Neural cell (in vitro differentiated cells): ENCODE measurements around the gene EPS8L2. TPM values are rescaled to one million over a fixed set of nuclear protein-coding genes. Genes with fewer than 3 reads are reported as not detected.

Experiments
- H2AFZ ChIP-seq: fragments of 200-600, 300-800 bp; sonication (generic), shearing (Covaris generic); 2 replicates; pipeline ENCODE4 v1.6.0; 2014; ENCODE audit warnings: low read depth, mild to moderate bottlenecking, antibody characterized with exemption, low read length, moderate library complexity
- H3F3A ChIP-seq: fragments of 200-600 bp; shearing (Covaris generic); 2 replicates; pipeline ENCODE4 v1.6.1; 2016; ENCODE audit warnings: mild to moderate bottlenecking, moderate library complexity, mixed read lengths, antibody characterized with exemption, low read length; ENCODE audit not compliant: insufficient read depth, poor library complexity, severe bottlenecking
- H3K27ac ChIP-seq: fragments of 200-600, 300-800 bp; sonication (generic), shearing (Covaris generic); 2 replicates; pipeline ENCODE4 v1.5.1; 2014; ENCODE audit warnings: mild to moderate bottlenecking, low read length, moderate library complexity
- H3K27me3 ChIP-seq: fragments of 300-800, 200-600 bp; sonication (generic), shearing (Covaris generic); 2 replicates; pipeline ENCODE4 v1.6.0; 2014; ENCODE audit warnings: mild to moderate bottlenecking, low read depth, low read length, moderate library complexity; ENCODE audit not compliant: insufficient read depth
- H3K36me3 ChIP-seq: fragments of 300-800, 200-600 bp; sonication (generic), shearing (Covaris generic); 2 replicates; pipeline ENCODE4 v1.5.1; 2014; ENCODE audit warnings: mild to moderate bottlenecking, antibody characterized with exemption, low read length, moderate library complexity; ENCODE audit not compliant: insufficient read depth
- H3K4me2 ChIP-seq: fragments of 300-800, 200-600 bp; sonication (generic), shearing (Covaris generic); 2 replicates; pipeline ENCODE4 v1.6.0; 2014; ENCODE audit warnings: mild to moderate bottlenecking, low read length
- H3K4me3 ChIP-seq: fragments of 300-800, 200-600 bp; sonication (generic), shearing (Covaris generic); 2 replicates; pipeline ENCODE4 v1.5.1; 2014; ENCODE audit warnings: mild to moderate bottlenecking, low read length, moderate library complexity
- H3K79me2 ChIP-seq: fragments of 200-600 bp; shearing (Covaris generic); replicated peaks from 2 replicates; pipeline ENCODE4 v1.6.0; 2014; ENCODE audit warnings: mild to moderate bottlenecking, low read length, moderate library complexity; ENCODE audit not compliant: insufficient read depth
- H3K9ac ChIP-seq: fragments of 300-800, 200-600 bp; sonication (generic), shearing (Covaris generic); 2 replicates; pipeline ENCODE4 v1.6.1; 2016; ENCODE audit warnings: mild to moderate bottlenecking, low read length, mixed read lengths
- H3K9me2 ChIP-seq: fragments of 200-600 bp; shearing (Covaris generic); 2 replicates; pipeline ENCODE4 v1.6.1; 2016; ENCODE audit warnings: mild to moderate bottlenecking, low read length, mixed read lengths; ENCODE audit not compliant: insufficient read depth
- H3K9me3 ChIP-seq: fragments of 200-600, 300-800 bp; sonication (generic), shearing (Covaris generic); 2 replicates; pipeline ENCODE4 v1.6.1; 2016; ENCODE audit warnings: mild to moderate bottlenecking, mixed run types, low read length, moderate library complexity, mixed read lengths
- H4K20me1 ChIP-seq: fragments of 200-600 bp; shearing (Covaris generic); 2 replicates; pipeline ENCODE4 v1.6.1; 2016; ENCODE audit warnings: mild to moderate bottlenecking, mixed run types; ENCODE audit not compliant: insufficient read depth
- EP300 ChIP-seq: fragments of 450-650 bp; conservative IDR thresholded peaks from 2 replicates; pipeline ENCODE4 v1.6.1; 2014; ENCODE audit warnings: antibody characterized with exemption, mild to moderate bottlenecking, moderate library complexity; ENCODE audit not compliant: poor library complexity, severe bottlenecking
- EZH2 ChIP-seq: fragments of 200-600, 300-800 bp; shearing (Covaris generic), sonication (generic); IDR thresholded peaks from 2 replicates; pipeline ENCODE4 v1.6.1; 2014; ENCODE audit warnings: antibody characterized with exemption, low read length, borderline replicate concordance, mild to moderate bottlenecking; ENCODE audit not compliant: insufficient read depth, poor library complexity, severe bottlenecking
- MXI1 ChIP-seq: fragments of 450-650 bp; conservative IDR thresholded peaks from 2 replicates; pipeline ENCODE4 v1.6.1; 2014; ENCODE audit warnings: antibody characterized with exemption, mild to moderate bottlenecking; ENCODE audit not compliant: poor library complexity, severe bottlenecking
- POLR2AphosphoS5 ChIP-seq: IDR thresholded peaks from 2 replicates; pipeline ENCODE4 v1.6.1; 2012
- RAD21 ChIP-seq: fragments of 450-650 bp; conservative IDR thresholded peaks from 2 replicates; pipeline ENCODE4 v1.6.1; 2014; ENCODE audit warnings: antibody characterized with exemption, mild to moderate bottlenecking, moderate library complexity
- REST ChIP-seq: IDR thresholded peaks from 2 replicates; pipeline ENCODE4 v1.6.1; 2012; ENCODE audit warnings: borderline replicate concordance
- SMC3 ChIP-seq: fragments of 450-650 bp; conservative IDR thresholded peaks from 2 replicates; pipeline ENCODE4 v1.6.1; 2014; ENCODE audit warnings: antibody characterized with exemption, mild to moderate bottlenecking, moderate library complexity; ENCODE audit not compliant: poor library complexity
- TAF1 ChIP-seq: IDR thresholded peaks from 2 replicates; pipeline ENCODE4 v1.6.1; 2012; ENCODE audit warnings: low read depth
- polyA plus RNA-seq: library from polyadenylated mRNA; depleted of rRNA; stranded (reverse); fragments of >200 nt; gene quantifications from 2 replicates; pipeline ENCODE4 v1.2.3, GENCODE V29; 2014
- TF ChIP-seq, protein P1 (sequence below): fragments of 450-650 bp; IDR thresholded peaks from 2 replicates; pipeline ENCODE4 v1.5.1; 2014; ENCODE audit warnings: antibody characterized with exemption, mild to moderate bottlenecking, moderate library complexity; ENCODE audit not compliant: poor library complexity, severe bottlenecking

EPS8L2 gene
- polyA plus RNA-seq, 1 donor from 2014 or later: 7.5 TPM

- Histone ChIP-seq H3F3A (no peaks in the 10 kb centered on the region), H3K4me2 (no peak overlapping the region), H3K79me2 (no peaks in the 10 kb centered on the region), H3K27me3 (no peaks in the 10 kb centered on the region), H3K9me2 (no peaks in the 10 kb centered on the region), H3K9me3 (no peaks in the 10 kb centered on the region), H4K20me1 (no peaks in the 10 kb centered on the region), H3K4me3 (no peak overlapping the region), H3K27ac (no peak overlapping the region), H3K9ac (no peak overlapping the region), H2AFZ (no peak overlapping the region), H3K36me3 (no peaks in the 10 kb centered on the region)
- TF ChIP-seq REST (no peak), MXI1 (no peak), EZH2 (no peak), EP300 (no peak), POLR2AphosphoS5 (no peak), TAF1 (no peak), RAD21 (no peak)
Observed at GRCh38 chr11:660681-661444, 45.2 kb upstream of the EPS8L2 start.

DNA sequence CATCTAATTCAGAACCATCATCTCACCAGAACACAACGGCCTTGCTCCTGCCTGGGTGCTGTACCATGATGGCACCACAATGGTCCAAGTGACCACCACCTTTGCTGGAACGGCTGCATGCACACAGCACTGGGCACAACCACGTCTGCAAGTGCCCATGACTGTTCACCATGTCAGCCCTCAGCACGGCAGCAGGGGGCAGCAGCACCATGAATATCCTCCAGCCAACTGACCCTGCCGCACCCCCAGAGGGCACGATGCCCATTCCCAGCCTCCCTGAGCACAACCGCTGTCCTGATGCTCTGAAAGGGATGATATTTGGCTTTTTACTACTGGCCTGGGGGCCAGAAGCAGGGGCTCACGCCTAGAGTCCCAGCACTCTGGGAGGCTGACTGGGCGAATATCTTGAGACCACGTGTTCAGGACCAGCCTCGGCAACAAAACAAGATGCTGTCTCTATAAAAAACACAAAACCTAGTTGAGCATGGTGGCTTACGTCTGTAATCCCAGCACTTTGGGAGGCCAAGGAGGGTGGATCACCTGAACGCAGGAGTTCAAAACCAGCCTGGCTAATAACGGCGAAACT, 43.2 kb upstream of the EPS8L2 start:
- no peak overlapping the region for H3K9ac ChIP-seq
- no peaks in the 10 kb centered on the region for H4K20me1 ChIP-seq
- no peak overlapping the region for H3K27ac ChIP-seq
- H3K27me3 ChIP-seq: no peaks in the 10 kb centered on the region
- H3F3A ChIP-seq: no peaks in the 10 kb centered on the region
- no peak overlapping the region for H3K4me3 ChIP-seq
- no peaks in the 10 kb centered on the region for H3K79me2 ChIP-seq
- no peaks in the 10 kb centered on the region for H3K9me2 ChIP-seq
- H3K9me3 ChIP-seq: no peaks in the 10 kb centered on the region
- no peak overlapping the region for H3K4me2 ChIP-seq
- H3K36me3 ChIP-seq: no peaks in the 10 kb centered on the region
- TF ChIP-seq, protein P1, sequence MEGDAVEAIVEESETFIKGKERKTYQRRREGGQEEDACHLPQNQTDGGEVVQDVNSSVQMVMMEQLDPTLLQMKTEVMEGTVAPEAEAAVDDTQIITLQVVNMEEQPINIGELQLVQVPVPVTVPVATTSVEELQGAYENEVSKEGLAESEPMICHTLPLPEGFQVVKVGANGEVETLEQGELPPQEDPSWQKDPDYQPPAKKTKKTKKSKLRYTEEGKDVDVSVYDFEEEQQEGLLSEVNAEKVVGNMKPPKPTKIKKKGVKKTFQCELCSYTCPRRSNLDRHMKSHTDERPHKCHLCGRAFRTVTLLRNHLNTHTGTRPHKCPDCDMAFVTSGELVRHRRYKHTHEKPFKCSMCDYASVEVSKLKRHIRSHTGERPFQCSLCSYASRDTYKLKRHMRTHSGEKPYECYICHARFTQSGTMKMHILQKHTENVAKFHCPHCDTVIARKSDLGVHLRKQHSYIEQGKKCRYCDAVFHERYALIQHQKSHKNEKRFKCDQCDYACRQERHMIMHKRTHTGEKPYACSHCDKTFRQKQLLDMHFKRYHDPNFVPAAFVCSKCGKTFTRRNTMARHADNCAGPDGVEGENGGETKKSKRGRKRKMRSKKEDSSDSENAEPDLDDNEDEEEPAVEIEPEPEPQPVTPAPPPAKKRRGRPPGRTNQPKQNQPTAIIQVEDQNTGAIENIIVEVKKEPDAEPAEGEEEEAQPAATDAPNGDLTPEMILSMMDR: peak; percentile 58
- TF ChIP-seq SMC3 (peak; percentile 43), RAD21 (peak; percentile 43), MXI1 (no peak), TAF1 (no peak), POLR2AphosphoS5 (no peak), REST (no peak), EP300 (no peak), EZH2 (no peak)
- no peak overlapping the region for H2AFZ ChIP-seq
